ENCODE results near the gene OR2H2.

The OR2H2 gene

GRCh38 chr6:29584821-29585220 lies at the start of gene OR2H2:
Gene OR2H2, plus strand, starts transcription at chr6:29585121. Its CDS starts 2,824 bp downstream, at chr6:29587945.
- no peak for ATAC-seq
- DNase-seq: no peak

GRCh38 chr6:29537714-29538403 lies 47.1 kb upstream of the OR2H2 start:
- ATAC-seq (no peak), DNase-seq (no peak)

GRCh38 chr6:29547573-29547972 lies 37.3 kb upstream of the OR2H2 start:
- ATAC-seq: peak; percentile 49
- no peak for DNase-seq

- no peak for DNase-seq
- ATAC-seq: peak; percentile 28
These were observed 32.3 kb upstream of the OR2H2 start for GRCh38 chr6:29552512-29553051.

GRCh38 chr6:29553268-29554057 lies 31.5 kb upstream of the OR2H2 start:
- ATAC-seq (peak; percentile 32), DNase-seq (peak; percentile 30)

- ATAC-seq (no peak), DNase-seq (no peak)
These were observed 30.2 kb upstream of the OR2H2 start for GRCh38 chr6:29554764-29555163.

GRCh38 chr6:29557320-29557719 lies 27.6 kb upstream of the OR2H2 start:
- DNase-seq (no peak), ATAC-seq (no peak)

GRCh38 chr6:29558439-29559079 lies 26.4 kb upstream of the OR2H2 start:
- ATAC-seq: no peak
- DNase-seq: no peak

- DNase-seq (no peak), ATAC-seq (no peak)
These were observed 25.2 kb upstream of the OR2H2 start, which contains the start of gene UBD for GRCh38 chr6:29559524-29560287. Gene UBD, minus strand, starts transcription at chr6:29559732. Its CDS starts 31 bp downstream, at chr6:29559701.

- DNase-seq: no peak
- no peak for ATAC-seq
These were observed 23.8 kb upstream of the OR2H2 start for GRCh38 chr6:29561091-29561490.

- ATAC-seq (no peak), DNase-seq (no peak)
These were observed 23.2 kb upstream of the OR2H2 start for GRCh38 chr6:29561606-29562181.

GRCh38 chr6:29563435-29563965 lies 21.4 kb upstream of the OR2H2 start:
- ATAC-seq (no peak), DNase-seq (no peak)

- ATAC-seq: no peak
- DNase-seq: no peak
These were observed 20.0 kb upstream of the OR2H2 start for GRCh38 chr6:29564875-29565274.

GRCh38 chr6:29566856-29567255 lies 18.1 kb upstream of the OR2H2 start:
- DNase-seq (no peak), ATAC-seq (no peak)

GRCh38 chr6:29567541-29567940 lies 17.4 kb upstream of the OR2H2 start:
- no peak for DNase-seq
- ATAC-seq: no peak

- DNase-seq (no peak), ATAC-seq (no peak)
These were observed 16.9 kb upstream of the OR2H2 start for GRCh38 chr6:29567991-29568390.

- no peak for DNase-seq
- no peak for ATAC-seq
These were observed 8.9 kb upstream of the OR2H2 start for GRCh38 chr6:29576056-29576455.

- no peak for DNase-seq
- no peak for ATAC-seq
These were observed 7.4 kb upstream of the OR2H2 start for GRCh38 chr6:29577544-29577943.

GRCh38 chr6:29589423-29590048 lies 4.6 kb downstream of the OR2H2 start:
- DNase-seq (peak; percentile 46), ATAC-seq (no peak)

- ATAC-seq: no peak
- DNase-seq: no peak
These were observed 5.4 kb downstream of the OR2H2 start for GRCh38 chr6:29590218-29590808.
